WERI-Rb-1 (cell line): ENCODE data around the gene SCFD2.
A peak's percentile ranks its signal among the peaks of the same experiment; 100 is the strongest.

Experiments
- DNase-seq: peaks from one replicate; pipeline ENCODE4 v3.0.0-alpha.2; 2020
- H3K27ac ChIP-seq: fragments of 250-450 bp; sonication (Bioruptor Pico); 2 replicates; pipeline ENCODE4 v1.5.1; 2020; ENCODE audit warnings: mild to moderate bottlenecking, moderate library complexity
- H3K27me3 ChIP-seq: fragments of 250-450 bp; sonication (Bioruptor Pico); 2 replicates; pipeline ENCODE4 v1.5.1; 2021; ENCODE audit warnings: mild to moderate bottlenecking, low read depth, moderate library complexity; ENCODE audit not compliant: insufficient read depth, severe bottlenecking
- H3K36me3 ChIP-seq: fragments of 250-450 bp; sonication (Bioruptor Pico); 2 replicates; pipeline ENCODE4 v1.5.1; 2020; ENCODE audit warnings: mild to moderate bottlenecking, moderate library complexity
- H3K4me3 ChIP-seq: 2 replicates; pipeline ENCODE4 v1.5.1; 2011; ENCODE audit warnings: low read depth, mild to moderate bottlenecking, control low read depth, low read length
- H3K9me3 ChIP-seq: fragments of 250-450 bp; sonication (Bioruptor Pico); 2 replicates; pipeline ENCODE4 v1.5.1; 2021; ENCODE audit warnings: mild to moderate bottlenecking, moderate library complexity; ENCODE audit not compliant: severe bottlenecking
- TF ChIP-seq, protein P1 (sequence below): IDR thresholded peaks from 2 replicates; pipeline ENCODE4 v1.5.1; 2011; ENCODE audit warnings: low read depth, mild to moderate bottlenecking, control low read depth, inconsistent platforms, low read length

The SCFD2 gene

DNA sequence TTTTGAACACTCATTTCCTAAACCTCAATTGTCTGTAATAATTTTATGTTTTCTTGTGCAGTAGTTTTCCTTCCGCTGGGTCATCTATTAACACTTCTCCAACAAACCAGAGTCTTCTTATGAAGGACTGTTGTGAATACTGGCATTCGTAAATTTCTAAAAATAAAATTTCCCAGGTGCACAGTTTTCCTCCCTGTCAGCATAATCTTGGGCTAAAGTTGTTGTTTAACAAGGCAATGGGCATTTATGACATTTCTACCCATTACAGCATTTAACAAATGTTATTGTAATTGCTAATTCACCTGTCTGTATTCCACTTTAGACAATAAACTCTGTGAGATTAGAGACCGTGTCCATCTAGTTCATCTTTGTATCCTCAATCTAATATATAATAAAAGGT lies 1.2 kb downstream of the SCFD2 start:
- no peaks in the 10 kb centered on the region for H3K36me3 ChIP-seq
- no peaks in the 10 kb centered on the region for H3K9me3 ChIP-seq
- TF ChIP-seq, protein P1, sequence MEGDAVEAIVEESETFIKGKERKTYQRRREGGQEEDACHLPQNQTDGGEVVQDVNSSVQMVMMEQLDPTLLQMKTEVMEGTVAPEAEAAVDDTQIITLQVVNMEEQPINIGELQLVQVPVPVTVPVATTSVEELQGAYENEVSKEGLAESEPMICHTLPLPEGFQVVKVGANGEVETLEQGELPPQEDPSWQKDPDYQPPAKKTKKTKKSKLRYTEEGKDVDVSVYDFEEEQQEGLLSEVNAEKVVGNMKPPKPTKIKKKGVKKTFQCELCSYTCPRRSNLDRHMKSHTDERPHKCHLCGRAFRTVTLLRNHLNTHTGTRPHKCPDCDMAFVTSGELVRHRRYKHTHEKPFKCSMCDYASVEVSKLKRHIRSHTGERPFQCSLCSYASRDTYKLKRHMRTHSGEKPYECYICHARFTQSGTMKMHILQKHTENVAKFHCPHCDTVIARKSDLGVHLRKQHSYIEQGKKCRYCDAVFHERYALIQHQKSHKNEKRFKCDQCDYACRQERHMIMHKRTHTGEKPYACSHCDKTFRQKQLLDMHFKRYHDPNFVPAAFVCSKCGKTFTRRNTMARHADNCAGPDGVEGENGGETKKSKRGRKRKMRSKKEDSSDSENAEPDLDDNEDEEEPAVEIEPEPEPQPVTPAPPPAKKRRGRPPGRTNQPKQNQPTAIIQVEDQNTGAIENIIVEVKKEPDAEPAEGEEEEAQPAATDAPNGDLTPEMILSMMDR: no peak
- H3K4me3 ChIP-seq: peak overlapping the region; percentile 81
- DNase-seq: no peak
- H3K27me3 ChIP-seq: no peaks in the 10 kb centered on the region
- no peak overlapping the region for H3K27ac ChIP-seq

DNA sequence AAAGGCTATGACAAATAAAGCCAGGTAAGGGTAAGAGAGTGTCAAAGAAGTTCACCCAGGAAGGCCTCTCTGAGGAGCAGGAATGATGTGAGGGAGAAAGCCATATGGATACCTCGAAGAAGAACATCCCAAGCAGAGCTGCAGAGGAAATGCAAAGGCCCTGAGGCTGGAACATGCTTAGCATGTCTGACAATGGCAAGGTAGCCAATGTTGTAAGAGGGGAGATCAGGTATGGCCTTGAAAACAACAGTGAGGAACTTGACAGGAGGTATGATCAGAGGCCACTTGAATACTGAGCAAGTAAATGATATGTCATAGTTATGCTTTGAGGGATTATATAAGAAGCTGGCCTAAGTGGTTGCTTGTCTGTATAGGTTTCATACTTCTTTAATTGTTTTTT lies 3.8 kb downstream of the SCFD2 start:
- H3K27me3 ChIP-seq: no peaks in the 10 kb centered on the region
- H3K9me3 ChIP-seq: no peaks in the 10 kb centered on the region
- H3K36me3 ChIP-seq: no peaks in the 10 kb centered on the region
- TF ChIP-seq, protein P1: no peak
- no peak overlapping the region for H3K4me3 ChIP-seq
- DNase-seq: no peak
- H3K27ac ChIP-seq: no peak overlapping the region

DNA sequence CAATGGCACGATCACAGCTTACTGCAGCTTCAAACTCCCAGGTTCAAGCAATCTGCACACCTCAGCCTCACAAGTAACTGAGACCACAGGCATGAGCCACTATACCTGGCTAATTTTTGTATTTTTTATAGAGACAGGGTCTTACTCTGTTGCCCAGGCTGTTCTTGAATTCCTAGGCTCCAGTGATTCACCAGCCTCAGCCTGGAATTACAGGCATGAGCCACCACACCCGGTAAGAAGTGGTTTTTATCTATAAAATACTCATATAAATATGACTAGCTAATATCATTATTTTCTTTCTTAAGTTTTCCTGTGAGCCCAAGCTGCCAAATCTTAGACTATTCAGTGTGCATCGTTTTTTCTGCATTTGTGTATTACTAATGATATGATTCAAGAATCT lies 4.4 kb downstream of the SCFD2 start:
- Histone ChIP-seq H3K27ac (no peak overlapping the region), H3K4me3 (no peak overlapping the region), H3K27me3 (no peaks in the 10 kb centered on the region), H3K36me3 (no peaks in the 10 kb centered on the region), H3K9me3 (no peaks in the 10 kb centered on the region)
- DNase-seq: no peak
- TF ChIP-seq, protein P1: no peak

DNA sequence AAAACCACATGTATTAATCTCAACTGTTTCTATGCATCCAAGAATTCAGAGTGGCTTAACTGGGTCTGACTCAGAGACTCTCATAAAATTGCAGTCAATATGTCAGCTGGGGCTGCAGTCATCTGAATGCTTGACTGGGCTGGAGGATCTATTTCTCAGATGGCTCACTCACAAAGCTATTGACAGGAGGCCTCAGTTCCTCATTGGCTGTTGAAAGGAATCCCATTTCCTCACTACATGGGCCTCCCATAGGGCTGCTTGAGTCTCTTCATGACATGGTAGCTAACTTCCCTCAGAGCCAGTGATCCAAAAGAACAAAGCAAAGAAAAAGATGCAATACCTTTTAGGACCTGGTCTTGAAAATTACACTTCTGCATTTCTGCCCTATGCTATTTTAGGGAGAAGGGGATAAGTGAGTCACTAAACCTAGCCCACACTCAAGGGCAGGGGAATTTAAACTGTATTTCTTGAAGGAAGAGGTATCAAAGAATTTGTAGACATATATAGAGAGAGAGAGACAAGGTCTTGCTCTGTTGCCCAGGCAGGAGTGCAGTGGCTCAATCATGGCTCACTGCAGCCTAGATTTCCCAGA lies 9.8 kb downstream of the SCFD2 start:
- Histone ChIP-seq H3K4me3 (no peak overlapping the region), H3K27ac (no peak overlapping the region), H3K36me3 (peaks cover 2% of the 10 kb centered on the region; the same call in 1 of the 2 replicates), H3K9me3 (no peaks in the 10 kb centered on the region), H3K27me3 (no peaks in the 10 kb centered on the region)
- no peak for DNase-seq
- TF ChIP-seq, protein P1: no peak

DNA sequence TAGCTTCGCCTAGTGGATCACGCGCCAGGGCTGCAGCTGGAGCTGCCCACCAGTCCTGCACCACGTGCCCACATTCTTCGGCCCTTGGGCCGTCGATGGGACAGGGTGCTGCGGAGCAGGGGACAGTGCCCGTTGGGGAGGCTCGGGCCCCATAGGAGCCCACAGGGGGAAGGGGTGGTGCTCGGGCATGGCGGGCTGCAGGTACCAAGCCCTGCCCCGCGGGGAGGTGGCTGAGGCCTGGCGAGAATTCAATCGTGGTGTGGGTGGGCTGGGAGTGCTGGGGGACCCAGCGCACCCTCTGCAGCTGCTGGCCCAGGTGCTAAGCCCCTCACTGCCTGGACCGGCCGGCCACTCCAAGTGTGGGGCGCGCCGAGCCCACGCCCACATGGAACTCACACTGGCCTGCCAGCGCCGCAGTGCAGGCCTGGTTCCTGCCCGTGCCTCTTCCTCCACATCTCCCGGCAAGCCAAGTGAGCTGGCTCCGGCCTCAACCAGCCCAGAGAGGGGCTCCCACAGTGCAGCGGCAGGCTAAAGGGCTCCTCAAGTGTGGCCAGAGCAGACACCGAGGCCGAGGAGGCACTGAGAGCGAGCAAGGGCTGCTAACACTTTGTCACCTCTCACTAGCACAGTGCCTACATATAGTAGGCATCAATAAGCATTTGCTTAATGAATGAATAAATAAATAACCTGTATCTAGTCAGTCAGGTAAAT lies 11.7 kb downstream of the SCFD2 start:
- H3K36me3 ChIP-seq: peaks cover 2% of the 10 kb centered on the region; the same call in 1 of the 2 replicates
- no peak overlapping the region for H3K4me3 ChIP-seq
- no peaks in the 10 kb centered on the region for H3K27me3 ChIP-seq
- no peaks in the 10 kb centered on the region for H3K9me3 ChIP-seq
- TF ChIP-seq, protein P1: no peak
- no peak for DNase-seq
- H3K27ac ChIP-seq: no peak overlapping the region
